Sigmoid colon (tissue), 7 donors: ENCODE measurements around the gene VPS50. TPM values are rescaled to one million over a fixed set of nuclear protein-coding genes. Genes with fewer than 3 reads are reported as not detected.

Experiments
- DNase-seq: peaks from one replicate; pipeline ENCODE4 v3.0.0-alpha.2; 2019
- H3K27ac ChIP-seq, 4 donors: fragments of 200-600 bp; sonication (generic); one replicate each; pipeline ENCODE4 v1.5.1; 2016 to 2019; ENCODE audit warnings: mild to moderate bottlenecking in 1 of 4
- H3K27me3 ChIP-seq, 3 donors: fragments of 200-600 bp; sonication (generic); one replicate each; pipeline ENCODE4 v1.5.1; 2019; ENCODE audit warnings: mild to moderate bottlenecking in 1 of 3
- H3K36me3 ChIP-seq, 4 donors: fragments of 200-600 bp; sonication (generic); one replicate each; pipeline ENCODE4 v1.5.1; 2016 to 2019
- H3K4me1 ChIP-seq, 4 donors: fragments of 200-600 bp; sonication (generic); one replicate each; pipeline ENCODE4 v1.5.1; 2017 to 2019
- H3K4me3 ChIP-seq, 4 donors: fragments of 200-600 bp; sonication (generic); one replicate each; pipeline ENCODE4 v1.5.1; 2017 to 2019; ENCODE audit warnings: mild to moderate bottlenecking in 2 of 4, moderate library complexity in 1 of 4
- H3K9me3 ChIP-seq, 4 donors: fragments of 200-600 bp in 3 of 4; sonication (generic) in 3 of 4; one replicate each; pipeline versions ENCODE4 v1.5.1 to v1.6.1; 2013 to 2019
- CTCF ChIP-seq, 4 experiments: fragments of 450-650 bp in 3 of 4; fragments of 200-600 bp in 1 of 4; IDR thresholded peaks; one replicate each; pipeline ENCODE4 v1.5.1; 2016 to 2019; ENCODE audit warnings: antibody characterized with exemption in 4 of 4, mild to moderate bottlenecking in 3 of 4, moderate library complexity in 2 of 4
- EP300 ChIP-seq, 4 donors: sonication (generic); formaldehyde crosslinking; IDR thresholded peaks; one replicate each; pipeline ENCODE4 v1.6.1; 2017; ENCODE audit warnings: antibody characterized with exemption in 4 of 4
- POLR2A ChIP-seq, 2 donors: fragments of 450-650 bp; IDR thresholded peaks; one replicate each; pipeline ENCODE4 v1.6.1; 2016; ENCODE audit warnings: antibody characterized with exemption in 2 of 2, mild to moderate bottlenecking in 2 of 2, moderate library complexity in 2 of 2
- POLR2AphosphoS5 ChIP-seq, 4 donors: sonication (generic); formaldehyde crosslinking; IDR thresholded peaks; one replicate each; pipeline ENCODE4 v1.6.1; 2017; ENCODE audit warnings: antibody characterized with exemption in 4 of 4
- WGBS, 2 donors: extraction: QIAGEN DNeasy Blood & Tissue Kit; methylation state at CpG; one replicate each; pipeline ENCODE4 v1.1.7; 2013; 5-methylcytosine and 5-hydroxymethylcytosine counted together
- intact Hi-C: fragments of 100-400 bp; cut with DNase I; formaldehyde crosslinking; loops from one replicate; pipeline ENCODE4 v1.15.1; 2023
- polyA plus RNA-seq, 3 donors: library from polyadenylated mRNA; stranded (reverse); fragments of 200-250 nt; gene quantifications; one replicate each; pipeline ENCODE4 v1.2.3, GENCODE V29; 2013
- total RNA-seq, 4 donors: library from RNA; depleted of rRNA; stranded (reverse); fragments of >200 nt; gene quantifications; one replicate each; pipeline ENCODE4 v1.1.0, GENCODE V29; 2016
- donor health status: healthy with polysubstance abuse.
- donor health status: Bipolar disorder and iron deficiency.
- donor health status: healthy.

Gene VPS50
- total and polyA plus RNA-seq, 7 donors = 4.8 to 36.4 (median 21.7) TPM

GRCh38 chr7:93242106-93242505, 9.9 kb downstream of the VPS50 start:
- H3K9me3 ChIP-seq = no peaks in the 10 kb centered on the region
- intact Hi-C loops = no loop called here
- no peak for DNase-seq
- H3K4me1 ChIP-seq = peaks cover 0 to 6% (median 2%) of the 10 kb centered on the region in 4 donors
- H3K4me3 ChIP-seq = no peak overlapping the region
- 80 to 88% methylated on average over 3 of the region's 3 CpGs for WGBS, 2 donors
- TF ChIP-seq CTCF (IDR thresholded peaks at IDR 0.05) = no peak
- H3K27ac ChIP-seq = no peak overlapping the region
- peaks cover 0 to 7% (median 0%) of the 10 kb centered on the region in 4 donors for H3K36me3 ChIP-seq
- no peaks in the 10 kb centered on the region for H3K27me3 ChIP-seq

GRCh38 chr7:93245525-93246432, 13.6 kb downstream of the VPS50 start:
- Histone ChIP-seq H3K27me3 (no peaks in the 10 kb centered on the region), H3K4me1 (peaks cover 0 to 9% (median 2%) of the 10 kb centered on the region in 4 donors), H3K27ac (no peak overlapping the region), H3K36me3 (peaks cover 0 to 7% (median 0%) of the 10 kb centered on the region in 4 donors), H3K4me3 (peak overlapping the region in 3 of 4 donors; percentile 16 to 29 (median 27)), H3K9me3 (no peaks in the 10 kb centered on the region)
- intact Hi-C loops = loop anchor here (5.0 kb wide), 1 partner anchor 307 kb away; no protein-coding TSS in a partner anchor
- 12 to 40% methylated on average over 9 of the region's 9 CpGs for WGBS, 2 donors
- DNase-seq = no peak
- TF ChIP-seq POLR2A (IDR thresholded peaks at IDR 0.05) (no peak), CTCF (IDR thresholded peaks at IDR 0.05) (peak in 3 of 4 experiments; percentile 26 to 63 (median 53)), POLR2AphosphoS5 (IDR thresholded peaks at IDR 0.05) (no peak), EP300 (IDR thresholded peaks at IDR 0.05) (no peak)

GRCh38 chr7:93249491-93250148, 17.5 kb downstream of the VPS50 start:
- 88 to 89% methylated on average over 5 of the region's 5 CpGs for WGBS, 2 donors

GRCh38 chr7:93258661-93259060, 26.5 kb downstream of the VPS50 start:
- intact Hi-C loops = no loop called here
- TF ChIP-seq POLR2AphosphoS5 (IDR thresholded peaks at IDR 0.05) = no peak
- DNase-seq = no peak

More at GRCh38 chr7:93249491-93250148, 17.5 kb downstream of the VPS50 start:
- no peak for DNase-seq
- Histone ChIP-seq H3K4me3 (no peak overlapping the region), H3K9me3 (no peaks in the 10 kb centered on the region), H3K36me3 (peaks cover 0 to under 1% (median 0%) of the 10 kb centered on the region in 4 donors), H3K4me1 (peaks cover 0 to 11% (median 5%) of the 10 kb centered on the region in 4 donors), H3K27ac (no peak overlapping the region), H3K27me3 (no peaks in the 10 kb centered on the region)
- intact Hi-C loops = loop anchor here (5.0 kb wide), 1 partner anchor 303 kb away; no protein-coding TSS in a partner anchor
- TF ChIP-seq POLR2A (IDR thresholded peaks at IDR 0.05) = no peak
- no peak for TF ChIP-seq POLR2AphosphoS5 (IDR thresholded peaks at IDR 0.05)
- TF ChIP-seq EP300 (IDR thresholded peaks at IDR 0.05) = no peak
- TF ChIP-seq CTCF (IDR thresholded peaks at IDR 0.05) = no peak

GRCh38 chr7:93262535-93262934, 30.4 kb downstream of the VPS50 start:
- TF ChIP-seq POLR2AphosphoS5 (IDR thresholded peaks at IDR 0.05) (no peak), EP300 (IDR thresholded peaks at IDR 0.05) (no peak), CTCF (IDR thresholded peaks at IDR 0.05) (no peak), POLR2A (IDR thresholded peaks at IDR 0.05) (no peak)
- DNase-seq = no peak
- Histone ChIP-seq H3K36me3 (peaks cover 0 to 20% (median 0%) of the 10 kb centered on the region in 4 donors), H3K4me1 (no peaks in the 10 kb centered on the region), H3K27ac (no peak overlapping the region), H3K4me3 (no peak overlapping the region), H3K9me3 (no peaks in the 10 kb centered on the region), H3K27me3 (no peaks in the 10 kb centered on the region)
- intact Hi-C loops = no loop called here
- 97 to 100% methylated on average over 1 of the region's 1 CpG for WGBS, 2 donors

More at GRCh38 chr7:93258661-93259060, 26.5 kb downstream of the VPS50 start:
- H3K27me3 ChIP-seq = no peaks in the 10 kb centered on the region
- no peak overlapping the region for H3K27ac ChIP-seq
- no peaks in the 10 kb centered on the region for H3K4me1 ChIP-seq
- H3K4me3 ChIP-seq = no peak overlapping the region
- peaks cover 0 to 26% (median 0%) of the 10 kb centered on the region in 4 donors for H3K36me3 ChIP-seq
- no peaks in the 10 kb centered on the region for H3K9me3 ChIP-seq
